GM06990 (cell line): ENCODE results near the gene GREB1L.

Experiments
- DNase-seq: peaks from one replicate; pipeline ENCODE4 v3.0.0-alpha.2; 2011; ENCODE audit not compliant: insufficient read length; ENCODE audit errors: extremely low read depth
- H3K27me3 ChIP-seq: replicated peaks from 2 replicates; pipeline ENCODE4 v1.6.0; 2011; ENCODE audit warnings: low read length; ENCODE audit not compliant: control insufficient read depth, insufficient read depth
- H3K36me3 ChIP-seq: 2 replicates; pipeline ENCODE4 v1.5.1; 2011; ENCODE audit warnings: low read length; ENCODE audit not compliant: control insufficient read depth, insufficient read depth
- H3K4me3 ChIP-seq: replicated peaks from 2 replicates; pipeline ENCODE4 v1.5.1; 2011; ENCODE audit warnings: low read depth, mild to moderate bottlenecking, control low read depth, low read length
- CTCF ChIP-seq: IDR thresholded peaks from 2 replicates; pipeline ENCODE4 v1.5.1; 2011; ENCODE audit warnings: low read length, control low read depth, mild to moderate bottlenecking, inconsistent platforms; ENCODE audit not compliant: insufficient read depth, poor library complexity, severe bottlenecking

GREB1L gene

GRCh38 chr18:21513741-21514140 is 271.7 kb downstream of the GREB1L start:
- DNase-seq: no peak
- no peak for TF ChIP-seq CTCF
- Histone ChIP-seq H3K36me3 (no peaks in the 10 kb centered on the region; the same call in 1 of the 2 replicates), H3K27me3 (no peaks in the 10 kb centered on the region), H3K4me3 (no peak overlapping the region)

- no peak overlapping the region for H3K4me3 ChIP-seq
- TF ChIP-seq CTCF: no peak
- no peak for DNase-seq
- H3K27me3 ChIP-seq: no peaks in the 10 kb centered on the region
- peaks cover 5% of the 10 kb centered on the region for H3K36me3 ChIP-seq
These were observed 280.5 kb downstream of the GREB1L start for GRCh38 chr18:21522530-21522929.

- H3K4me3 ChIP-seq: no peak overlapping the region
- H3K36me3 ChIP-seq: peaks cover 5% of the 10 kb centered on the region; the same call in 1 of the 2 replicates
- no peak for DNase-seq
- no peaks in the 10 kb centered on the region for H3K27me3 ChIP-seq
- no peak for TF ChIP-seq CTCF
These were observed 283.9 kb downstream of the GREB1L start for GRCh38 chr18:21525916-21526315.

GRCh38 chr18:21526463-21526862 is 284.4 kb downstream of the GREB1L start:
- TF ChIP-seq CTCF: no peak
- Histone ChIP-seq H3K27me3 (no peaks in the 10 kb centered on the region), H3K4me3 (no peak overlapping the region), H3K36me3 (peaks cover 5% of the 10 kb centered on the region; the same call in 1 of the 2 replicates)
- no peak for DNase-seq

GRCh38 chr18:21534327-21534726 is 292.3 kb downstream of the GREB1L start:
- Histone ChIP-seq H3K4me3 (no peak overlapping the region), H3K36me3 (no peaks in the 10 kb centered on the region; the same call in 1 of the 2 replicates), H3K27me3 (no peaks in the 10 kb centered on the region)
- DNase-seq: no peak
- no peak for TF ChIP-seq CTCF

GRCh38 chr18:21538230-21538629 is 296.2 kb downstream of the GREB1L start:
- H3K36me3 ChIP-seq: no peaks in the 10 kb centered on the region; the same call in 1 of the 2 replicates
- H3K27me3 ChIP-seq: no peaks in the 10 kb centered on the region
- no peak overlapping the region for H3K4me3 ChIP-seq
- DNase-seq: no peak
- no peak for TF ChIP-seq CTCF
